Pericardium fibroblast (primary cell): ENCODE results near the gene ITGA3. TPM values are rescaled to one million over a fixed set of nuclear protein-coding genes. Genes with fewer than 3 reads are reported as not detected.

Source experiments
- total RNA-seq: library from RNA; depleted of rRNA; stranded (reverse); fragments of >200 nt; gene quantifications from 2 replicates; pipeline ENCODE4 v1.2.3, GENCODE V29; 2015

The ITGA3 gene
- 20.8 and 218 TPM in 2 replicates for total RNA-seq

GRCh38 chr17:50055426-50056216 is at the start of gene ITGA3:
Gene ITGA3, plus strand, starts transcription at chr17:50056110. Its CDS starts 330 bp downstream, at chr17:50056440.

DNA sequence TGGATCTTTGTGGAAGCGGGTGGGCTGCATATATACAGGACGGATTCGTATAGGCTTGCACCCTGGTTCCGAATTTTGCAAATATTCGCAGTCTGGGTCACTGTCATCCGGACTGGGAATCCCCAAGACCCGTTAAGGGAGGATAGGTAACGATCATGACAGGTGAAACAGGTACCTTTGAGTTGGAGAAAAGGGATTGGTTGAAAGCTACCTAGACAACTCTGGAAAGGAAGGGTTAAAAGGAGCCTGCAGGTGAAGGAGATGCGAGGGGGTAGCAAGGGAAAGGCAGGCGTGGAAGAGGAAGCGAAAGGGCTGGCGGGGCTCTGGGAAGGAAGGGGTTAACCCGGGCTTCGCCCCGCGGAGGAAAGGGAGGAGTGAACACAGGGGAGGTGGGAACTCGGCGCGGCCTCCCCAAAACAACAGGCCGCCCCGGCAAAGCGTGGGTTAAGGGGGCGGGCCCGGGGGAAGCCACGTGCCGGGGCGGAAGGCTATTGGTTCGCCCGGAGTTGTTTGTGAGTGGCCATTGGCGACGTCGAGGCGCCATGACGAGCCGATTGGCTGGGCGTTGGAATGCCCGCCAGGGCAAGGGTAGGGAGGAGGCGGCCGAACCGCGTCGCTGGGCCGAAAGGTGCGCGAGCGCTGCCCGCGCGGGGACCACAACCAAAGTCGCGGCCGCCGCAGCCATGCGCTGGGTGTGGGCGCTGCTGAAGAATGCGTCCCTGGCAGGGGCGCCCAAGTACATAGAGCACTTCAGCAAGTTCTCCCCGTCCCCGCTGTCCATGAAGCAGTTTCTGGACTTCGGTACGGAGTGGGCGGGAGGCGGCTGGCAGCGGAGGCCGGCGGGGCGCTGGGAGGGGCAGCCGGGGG is 39.1 kb downstream of the ITGA3 start, which contains the start of gene PDK2:
TSS of gene PDK2 (plus strand) at position 599 of the 867 bp plus-strand sequence. CDS start at position 684, 85 bp downstream.

DNA sequence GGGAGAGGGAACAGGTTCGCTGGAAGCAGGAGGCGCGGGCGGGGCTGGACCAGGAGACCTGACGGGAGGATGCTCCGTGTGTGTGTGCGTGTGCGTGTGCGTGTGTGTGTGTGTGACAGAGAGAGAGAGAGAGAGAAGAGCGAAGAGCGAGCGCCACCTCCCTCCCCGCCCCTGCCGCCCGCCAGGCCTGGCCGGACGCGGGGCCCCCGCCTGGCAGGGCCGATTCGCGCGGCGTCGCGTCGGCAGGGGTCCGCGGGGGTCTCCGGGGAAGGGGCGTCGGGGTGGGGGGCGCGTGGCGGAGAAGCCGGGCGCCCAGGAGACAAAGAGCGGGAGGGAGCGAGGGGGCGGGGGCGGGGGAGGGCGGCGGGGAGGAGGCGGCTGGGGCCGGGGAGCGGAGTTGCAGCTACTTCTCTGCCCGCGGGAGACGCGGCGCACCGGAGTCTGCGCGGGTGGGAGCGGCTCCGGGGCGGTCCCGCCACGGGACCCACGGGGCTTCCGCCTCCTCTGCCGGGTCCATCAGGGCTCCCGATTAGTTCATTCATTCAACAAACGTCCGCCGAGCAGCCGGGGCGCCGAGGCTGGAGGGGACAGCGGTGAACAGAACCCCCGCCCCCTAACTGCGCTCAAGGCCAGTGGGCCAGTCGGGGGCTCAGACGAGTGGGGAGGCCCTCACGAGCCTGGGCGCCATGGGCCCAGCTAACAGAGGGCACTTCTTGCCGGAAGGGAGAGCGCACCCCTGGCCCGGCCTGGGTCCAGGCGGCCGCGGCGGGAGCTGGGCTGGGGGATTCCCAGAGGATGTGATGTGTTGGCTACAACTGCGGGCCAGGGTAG is 74.0 kb downstream of the ITGA3 start, which contains the start of gene SAMD14:
TSS of gene SAMD14 (minus strand) at position 433 of the 831 bp plus-strand sequence. CDS start 5,201 bp downstream, outside the sequence.

Other genes starting within 250 kb of the ITGA3 start
- not detected in 2 replicates for gene TAC4, start 208.0 kb upstream of the ITGA3 start, total RNA-seq
- gene DLX4, start 86.9 kb upstream of the ITGA3 start, total RNA-seq = not detected in 2 replicates
- not detected in 2 replicates for gene DLX3, start 60.9 kb upstream of the ITGA3 start, total RNA-seq
- 21.9 and 22.4 TPM in 2 replicates for gene PDK2, start 39.2 kb downstream of the ITGA3 start, total RNA-seq
- gene SAMD14, start 74.0 kb downstream of the ITGA3 start, total RNA-seq = 1.4 and 3.2 TPM in 2 replicates
- gene PPP1R9B, start 94.6 kb downstream of the ITGA3 start, total RNA-seq = 39.2 and 46.4 TPM in 2 replicates
- 0.26 and 0.47 TPM in 2 replicates for gene SGCA, start 109.9 kb downstream of the ITGA3 start, total RNA-seq
- gene COL1A1, start 145.5 kb downstream of the ITGA3 start, total RNA-seq = 5,508 and 7,896 TPM in 2 replicates
- 0.09 TPM in 1 of 2 replicates, not detected in the other for gene TMEM92, start 218.4 kb downstream of the ITGA3 start, total RNA-seq